ENCODE data around the gene OR8B3. TPM values are rescaled to one million over a fixed set of nuclear protein-coding genes. Genes with fewer than 3 reads are reported as not detected.

The OR8B3 gene
- total RNA-seq, 2 experiments from 2014 or later = not detected

- ChIA-PET CTCF (no interaction called here), POLR2A (no interaction called here)
Measured at GRCh38 chr11:124380585-124380984, 18.2 kb downstream of the OR8B3 start.

- ChIA-PET POLR2A (no interaction called here), CTCF (no interaction called here)
Measured at GRCh38 chr11:124376280-124376679, 22.5 kb downstream of the OR8B3 start.

- ChIA-PET POLR2A (no interaction called here), CTCF (no interaction called here)
Measured at GRCh38 chr11:124359566-124359965, 39.3 kb downstream of the OR8B3 start.

GRCh38 chr11:124346311-124346955 lies 52.4 kb downstream of the OR8B3 start:
- ChIA-PET POLR2A (no interaction called here), CTCF (no interaction called here)

Other genes with a start within 250 kb of the OR8B3 start
- not detected for gene OR10D3, start 215.7 kb downstream of the OR8B3 start, total RNA-seq
- gene OR8G1, start 157.9 kb downstream of the OR8B3 start, total RNA-seq = not detected
- gene OR8G5, start 142.6 kb downstream of the OR8B3 start, total RNA-seq = not detected
- gene OR8D1, start 85.1 kb downstream of the OR8B3 start, total RNA-seq = not detected
- not detected for gene OR8D2, start 78.8 kb downstream of the OR8B3 start, total RNA-seq
- not detected for gene OR8B2, start 14.5 kb downstream of the OR8B3 start, total RNA-seq
- gene OR8B4, start 25.8 kb upstream of the OR8B3 start, total RNA-seq = not detected
- not detected for gene OR8B8, start 46.7 kb upstream of the OR8B3 start, total RNA-seq
- gene OR8B12, start 144.6 kb upstream of the OR8B3 start, total RNA-seq = not detected
- gene OR8A1, start 171.0 kb upstream of the OR8B3 start, total RNA-seq = not detected
- not detected for gene PANX3, start 212.4 kb upstream of the OR8B3 start, total RNA-seq
- 10 to 100 TPM; 40.6 to 40.7 TPM for gene TBRG1, start 223.8 kb upstream of the OR8B3 start, total RNA-seq

Measured in activated CD8-positive, alpha-beta memory T cell treated with anti-CD3 and anti-CD28 coated beads for 36 hours (primary cell).